ENCODE measurements around the gene ECHS1. TPM values are rescaled to one million over a fixed set of nuclear protein-coding genes. Genes with fewer than 3 reads are reported as not detected.
"Not testable (repeated sequence)": the region's sequence is repeated elsewhere in the genome, so short reads cannot be mapped to it uniquely, and the experiment has no call there.

Gene ECHS1
- total RNA-seq, 1 experiment from 2014 or later = 63.6 TPM

GRCh38 chr10:133324857-133325260, 48.3 kb downstream of the ECHS1 start:
- no peak overlapping the region for H3K27ac ChIP-seq
- no peaks in the 10 kb centered on the region; the same call in none of the 2 replicates for H3K4me1 ChIP-seq
- H3K36me3 ChIP-seq = no peaks in the 10 kb centered on the region
- H3K4me3 ChIP-seq = no peak overlapping the region
- no peak for DNase-seq
- no peaks in the 10 kb centered on the region for H3K27me3 ChIP-seq
- no peaks in the 10 kb centered on the region for H3K9me3 ChIP-seq (replicated peaks)

- no peak overlapping the region for H3K4me3 ChIP-seq
- no peaks in the 10 kb centered on the region for H3K27me3 ChIP-seq
- no peaks in the 10 kb centered on the region for H3K9me3 ChIP-seq (replicated peaks)
- no peak overlapping the region for H3K27ac ChIP-seq
- H3K36me3 ChIP-seq = no peaks in the 10 kb centered on the region
- DNase-seq = peak; percentile 39 to 59
- no peaks in the 10 kb centered on the region; the same call in 1 of the 2 replicates for H3K4me1 ChIP-seq
These were observed 48.9 kb downstream of the ECHS1 start for GRCh38 chr10:133324198-133324792.

GRCh38 chr10:133322064-133322709, 51.0 kb downstream of the ECHS1 start:
- H3K4me3 ChIP-seq; H3K36me3 ChIP-seq; DNase-seq; H3K27ac ChIP-seq; H3K4me1 ChIP-seq; H3K9me3 ChIP-seq (replicated peaks); H3K27me3 ChIP-seq: not testable (repeated sequence)

- not testable (repeated sequence) for DNase-seq; H3K27me3 ChIP-seq; H3K36me3 ChIP-seq; H3K4me1 ChIP-seq; H3K9me3 ChIP-seq (replicated peaks); H3K4me3 ChIP-seq; H3K27ac ChIP-seq
These were observed 52.2 kb downstream of the ECHS1 start for GRCh38 chr10:133320852-133321422.

GRCh38 chr10:133318494-133319127, 54.5 kb downstream of the ECHS1 start:
- peak; percentile 70 to 78 for DNase-seq
- H3K27ac ChIP-seq = no peak overlapping the region
- H3K9me3 ChIP-seq (replicated peaks) = no peaks in the 10 kb centered on the region
- peak overlapping the region; percentile 51 for H3K4me3 ChIP-seq
- H3K36me3 ChIP-seq = no peaks in the 10 kb centered on the region
- no peaks in the 10 kb centered on the region for H3K27me3 ChIP-seq
- no peaks in the 10 kb centered on the region for H3K4me1 ChIP-seq

- no peak overlapping the region for H3K4me3 ChIP-seq
- no peaks in the 10 kb centered on the region for H3K36me3 ChIP-seq
- H3K27ac ChIP-seq = no peak overlapping the region
- no peaks in the 10 kb centered on the region for H3K4me1 ChIP-seq
- DNase-seq = no peak
- no peaks in the 10 kb centered on the region for H3K27me3 ChIP-seq
- H3K9me3 ChIP-seq (replicated peaks) = no peaks in the 10 kb centered on the region
These were observed 56.4 kb downstream of the ECHS1 start for GRCh38 chr10:133316732-133317131.

GRCh38 chr10:133316266-133316665, 56.9 kb downstream of the ECHS1 start:
- H3K4me1 ChIP-seq = no peaks in the 10 kb centered on the region
- H3K4me3 ChIP-seq = no peak overlapping the region
- no peaks in the 10 kb centered on the region for H3K27me3 ChIP-seq
- H3K9me3 ChIP-seq (replicated peaks) = no peaks in the 10 kb centered on the region
- H3K36me3 ChIP-seq = no peaks in the 10 kb centered on the region
- H3K27ac ChIP-seq = no peak overlapping the region
- no peak for DNase-seq

GRCh38 chr10:133315847-133316246, 57.3 kb downstream of the ECHS1 start:
- Histone ChIP-seq H3K27ac (no peak overlapping the region), H3K9me3 (replicated peaks) (no peaks in the 10 kb centered on the region), H3K27me3 (no peaks in the 10 kb centered on the region), H3K36me3 (0 out of 2 replicates have a peak, but pooled peaks cover 3% of the 10 kb centered on the region), H3K4me3 (no peak overlapping the region), H3K4me1 (no peaks in the 10 kb centered on the region)
- DNase-seq = no peak

GRCh38 chr10:133314911-133315310, 58.2 kb downstream of the ECHS1 start:
- H3K27ac ChIP-seq = no peak overlapping the region
- no peak overlapping the region for H3K4me3 ChIP-seq
- no peak for DNase-seq

GRCh38 chr10:133313192-133313591, 60.0 kb downstream of the ECHS1 start:
- Histone ChIP-seq H3K36me3 (0 out of 2 replicates have a peak, but pooled peaks cover 3% of the 10 kb centered on the region), H3K27ac (no peak overlapping the region), H3K9me3 (replicated peaks) (no peaks in the 10 kb centered on the region), H3K27me3 (no peaks in the 10 kb centered on the region), H3K4me3 (no peak overlapping the region), H3K4me1 (no peaks in the 10 kb centered on the region)
- no peak for DNase-seq

More at GRCh38 chr10:133314911-133315310, 58.2 kb downstream of the ECHS1 start:
- Histone ChIP-seq H3K4me1 (no peaks in the 10 kb centered on the region), H3K27me3 (no peaks in the 10 kb centered on the region), H3K36me3 (0 out of 2 replicates have a peak, but pooled peaks cover 3% of the 10 kb centered on the region), H3K9me3 (replicated peaks) (no peaks in the 10 kb centered on the region)

- Histone ChIP-seq H3K36me3 (0 out of 2 replicates have a peak, but pooled peaks cover 3% of the 10 kb centered on the region), H3K4me3 (no peak overlapping the region), H3K27ac (no peak overlapping the region), H3K27me3 (no peaks in the 10 kb centered on the region), H3K9me3 (replicated peaks) (no peaks in the 10 kb centered on the region), H3K4me1 (no peaks in the 10 kb centered on the region)
- no peak for DNase-seq
These were observed 60.4 kb downstream of the ECHS1 start for GRCh38 chr10:133312769-133313145.

Other genes with a start within 250 kb of the ECHS1 start
- gene KNDC1, start 213.1 kb downstream of the ECHS1 start, total RNA-seq (2014; rRNA removed; shearing (Covaris generic)) = 1.1 TPM in 1 of 2 replicates, not detected in the other
- gene UTF1, start 143.1 kb downstream of the ECHS1 start, total RNA-seq (2014; rRNA removed; shearing (Covaris generic)) = not detected in 2 replicates
- gene VENTX, start 135.5 kb downstream of the ECHS1 start, total RNA-seq (2014; rRNA removed; shearing (Covaris generic)) = 0.10 and 0.26 TPM in 2 replicates
- 0.56 and 0.67 TPM in 2 replicates for gene ADAM8, start 96.5 kb downstream of the ECHS1 start, total RNA-seq (2014; rRNA removed; shearing (Covaris generic))
- gene TUBGCP2, start 64.5 kb downstream of the ECHS1 start, total RNA-seq (2014; rRNA removed; shearing (Covaris generic)) = 23.3 and 24.4 TPM in 2 replicates
- gene ZNF511, start 64.4 kb downstream of the ECHS1 start, total RNA-seq (2014; rRNA removed; shearing (Covaris generic)) = 23.9 and 28.5 TPM in 2 replicates
- gene CALY, start 36.5 kb downstream of the ECHS1 start, total RNA-seq (2014; rRNA removed; shearing (Covaris generic)) = not detected in 2 replicates
- gene PRAP1, start 26.0 kb downstream of the ECHS1 start, total RNA-seq (2014; rRNA removed; shearing (Covaris generic)) = not detected in 2 replicates
- gene FUOM, start 15.3 kb downstream of the ECHS1 start, total RNA-seq (2014; rRNA removed; shearing (Covaris generic)) = not detected in 2 replicates
- not detected in 2 replicates for gene PAOX, start 5.9 kb upstream of the ECHS1 start, total RNA-seq (2014; rRNA removed; shearing (Covaris generic))
- 21.7 and 26.4 TPM in 2 replicates for gene MTG1, start 20.8 kb upstream of the ECHS1 start, total RNA-seq (2014; rRNA removed; shearing (Covaris generic))
- gene SPRN, start 51.3 kb upstream of the ECHS1 start, total RNA-seq (2014; rRNA removed; shearing (Covaris generic)) = not detected in 2 replicates
- 0.13 and 0.34 TPM in 2 replicates for gene SCART1, start 80.6 kb upstream of the ECHS1 start, total RNA-seq (2014; rRNA removed; shearing (Covaris generic))
- gene CYP2E1, start 154.0 kb upstream of the ECHS1 start, total RNA-seq (2014; rRNA removed; shearing (Covaris generic)) = 0.03 and 0.06 TPM in 2 replicates
- gene SYCE1, start 192.2 kb upstream of the ECHS1 start, total RNA-seq (2014; rRNA removed; shearing (Covaris generic)) = 0.16 TPM in 1 of 2 replicates, not detected in the other

Measured in SJCRH30 (cell line).